Activated naive CD4-positive, alpha-beta T cell treated with anti-CD3 and anti-CD28 coated beads, Interleukin-2, amount 50 U/mL, for 24 hours (primary cell): Measurements from ENCODE around the gene SEPTIN10.
"Not testable (repeated sequence)": the region's sequence is repeated elsewhere in the genome, so short reads cannot be mapped to it uniquely, and the experiment has no call there.

Experiments
- H3K27ac Mint-ChIP-seq: one replicate; pipeline ENCODE4 v1.8.0; 2021; ENCODE audit warnings: mild to moderate bottlenecking, mixed read lengths
- H3K27me3 Mint-ChIP-seq: one replicate; pipeline ENCODE4 v1.8.0; 2021; ENCODE audit warnings: mixed read lengths
- H3K36me3 Mint-ChIP-seq: one replicate; pipeline ENCODE4 v1.8.0; 2021; ENCODE audit warnings: mixed read lengths
- H3K4me1 Mint-ChIP-seq: one replicate; pipeline ENCODE4 v1.8.0; 2021; ENCODE audit warnings: mixed read lengths
- H3K4me3 Mint-ChIP-seq: one replicate; pipeline ENCODE4 v1.8.0; 2021; ENCODE audit warnings: mild to moderate bottlenecking, mixed read lengths
- H3K9me3 Mint-ChIP-seq: one replicate; pipeline ENCODE4 v1.8.0; 2021; ENCODE audit warnings: mixed read lengths

The SEPTIN10 gene

GRCh38 chr2:109638795-109639194 lies 25.0 kb upstream of the SEPTIN10 start:
- Mint-ChIP-seq H3K36me3 (no peaks in the 10 kb centered on the region), H3K9me3 (no peaks in the 10 kb centered on the region), H3K4me1 (peaks cover 4% of the 10 kb centered on the region), H3K4me3 (no peak overlapping the region), H3K27me3 (peaks cover 2% of the 10 kb centered on the region), H3K27ac (no peak overlapping the region)

- no peaks in the 10 kb centered on the region for H3K9me3 Mint-ChIP-seq
- H3K36me3 Mint-ChIP-seq, result no peaks in the 10 kb centered on the region
- no peak overlapping the region for H3K4me3 Mint-ChIP-seq
- peaks cover 2% of the 10 kb centered on the region for H3K27me3 Mint-ChIP-seq
- H3K27ac Mint-ChIP-seq, result no peak overlapping the region
- peaks cover 4% of the 10 kb centered on the region for H3K4me1 Mint-ChIP-seq
These were observed 24.2 kb upstream of the SEPTIN10 start for GRCh38 chr2:109637749-109638570.

DNA sequence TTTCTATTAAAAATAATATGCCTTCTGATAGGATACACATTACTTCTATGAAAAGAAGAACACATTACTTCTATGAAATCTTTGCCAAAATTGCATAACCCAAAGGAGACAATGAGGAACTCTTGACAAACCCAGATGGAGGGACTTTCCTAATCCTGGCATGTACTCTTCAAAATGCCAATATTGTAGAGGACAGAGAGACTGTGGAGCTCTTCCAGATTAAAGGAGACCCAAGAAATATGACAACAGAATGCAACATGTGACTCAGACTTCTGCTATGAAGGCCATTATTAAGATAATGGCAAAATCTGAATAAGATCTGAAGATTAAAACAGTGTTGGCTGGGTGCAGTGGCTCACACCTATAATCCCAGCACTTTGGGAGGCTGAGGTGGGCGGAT lies 22.6 kb upstream of the SEPTIN10 start:
- Mint-ChIP-seq H3K27ac (no peak overlapping the region), H3K9me3 (no peaks in the 10 kb centered on the region), H3K4me1 (peaks cover 4% of the 10 kb centered on the region), H3K27me3 (peaks cover under 1% of the 10 kb centered on the region), H3K36me3 (no peaks in the 10 kb centered on the region), H3K4me3 (no peak overlapping the region)

- no peaks in the 10 kb centered on the region for H3K36me3 Mint-ChIP-seq
- no peak overlapping the region for H3K4me3 Mint-ChIP-seq
- no peaks in the 10 kb centered on the region for H3K27me3 Mint-ChIP-seq
- H3K4me1 Mint-ChIP-seq, result peaks cover 4% of the 10 kb centered on the region
- H3K27ac Mint-ChIP-seq, result no peak overlapping the region
- no peaks in the 10 kb centered on the region for H3K9me3 Mint-ChIP-seq
These were observed 21.9 kb upstream of the SEPTIN10 start for GRCh38 chr2:109635426-109636304.

DNA sequence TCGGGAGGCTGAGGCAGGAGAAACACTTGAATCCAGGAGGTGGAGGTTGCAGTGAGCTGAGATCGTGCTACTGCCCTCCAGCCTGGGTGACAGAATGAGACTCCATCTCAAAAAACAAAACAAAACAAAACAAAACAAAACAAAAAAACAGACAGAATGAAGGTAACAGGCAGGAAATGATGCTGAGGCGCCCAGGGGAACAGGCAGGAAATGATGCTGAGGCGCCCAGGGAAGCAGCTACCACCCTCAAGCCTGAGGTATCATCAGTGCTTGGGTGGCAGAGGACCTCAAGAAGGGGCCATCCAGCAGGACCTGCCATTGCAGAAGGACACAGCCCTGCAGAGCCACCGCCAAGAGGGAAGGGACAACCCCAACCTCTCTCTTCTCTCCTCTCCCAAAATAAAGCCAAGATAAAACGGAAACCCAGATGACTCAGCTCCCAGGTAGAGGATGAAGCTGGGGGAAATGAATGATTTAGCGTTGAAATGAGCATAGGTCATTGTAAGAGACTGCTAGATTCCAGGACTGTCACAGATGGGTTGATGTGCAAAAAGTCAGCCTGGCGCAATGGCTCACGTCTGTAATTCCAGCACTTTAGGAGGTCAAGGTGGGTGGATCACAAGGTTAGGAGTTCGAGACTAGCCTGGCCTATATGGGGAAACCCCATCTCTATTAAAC lies 19.7 kb upstream of the SEPTIN10 start:
- Mint-ChIP-seq H3K36me3 (no peaks in the 10 kb centered on the region), H3K27ac (no peak overlapping the region), H3K4me3 (no peak overlapping the region), H3K4me1 (peaks cover 4% of the 10 kb centered on the region), H3K27me3 (no peaks in the 10 kb centered on the region), H3K9me3 (no peaks in the 10 kb centered on the region)

- H3K27me3 Mint-ChIP-seq, result no peaks in the 10 kb centered on the region
- no peak overlapping the region for H3K4me3 Mint-ChIP-seq
- H3K36me3 Mint-ChIP-seq, result no peaks in the 10 kb centered on the region
- H3K4me1 Mint-ChIP-seq, result no peaks in the 10 kb centered on the region
- no peak overlapping the region for H3K27ac Mint-ChIP-seq
- H3K9me3 Mint-ChIP-seq, result no peaks in the 10 kb centered on the region
These were observed 18.5 kb upstream of the SEPTIN10 start for GRCh38 chr2:109632158-109632789.

DNA sequence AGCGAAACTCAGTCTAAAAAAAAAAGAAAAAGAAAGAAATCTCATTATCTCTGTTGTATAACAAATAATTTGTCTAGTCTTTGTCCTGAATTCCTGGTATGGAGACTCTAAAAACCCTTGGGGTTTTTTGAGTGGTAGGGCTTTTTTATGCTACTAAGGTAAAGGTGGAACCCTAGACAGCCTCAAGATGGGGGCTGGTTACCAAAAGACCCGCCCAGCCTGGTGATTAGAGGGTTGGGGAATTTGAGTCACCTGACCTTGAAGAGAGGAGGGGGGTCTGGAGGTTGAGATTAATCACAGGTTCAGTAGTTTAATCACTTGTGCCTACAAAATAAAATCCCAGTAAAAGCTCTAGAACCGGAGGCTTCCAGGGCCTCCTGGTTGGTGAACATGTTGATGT lies 18.0 kb upstream of the SEPTIN10 start:
- no peaks in the 10 kb centered on the region for H3K36me3 Mint-ChIP-seq
- H3K4me3 Mint-ChIP-seq, result no peak overlapping the region
- H3K4me1 Mint-ChIP-seq, result no peaks in the 10 kb centered on the region
- no peaks in the 10 kb centered on the region for H3K9me3 Mint-ChIP-seq
- H3K27me3 Mint-ChIP-seq, result no peaks in the 10 kb centered on the region
- no peak overlapping the region for H3K27ac Mint-ChIP-seq

DNA sequence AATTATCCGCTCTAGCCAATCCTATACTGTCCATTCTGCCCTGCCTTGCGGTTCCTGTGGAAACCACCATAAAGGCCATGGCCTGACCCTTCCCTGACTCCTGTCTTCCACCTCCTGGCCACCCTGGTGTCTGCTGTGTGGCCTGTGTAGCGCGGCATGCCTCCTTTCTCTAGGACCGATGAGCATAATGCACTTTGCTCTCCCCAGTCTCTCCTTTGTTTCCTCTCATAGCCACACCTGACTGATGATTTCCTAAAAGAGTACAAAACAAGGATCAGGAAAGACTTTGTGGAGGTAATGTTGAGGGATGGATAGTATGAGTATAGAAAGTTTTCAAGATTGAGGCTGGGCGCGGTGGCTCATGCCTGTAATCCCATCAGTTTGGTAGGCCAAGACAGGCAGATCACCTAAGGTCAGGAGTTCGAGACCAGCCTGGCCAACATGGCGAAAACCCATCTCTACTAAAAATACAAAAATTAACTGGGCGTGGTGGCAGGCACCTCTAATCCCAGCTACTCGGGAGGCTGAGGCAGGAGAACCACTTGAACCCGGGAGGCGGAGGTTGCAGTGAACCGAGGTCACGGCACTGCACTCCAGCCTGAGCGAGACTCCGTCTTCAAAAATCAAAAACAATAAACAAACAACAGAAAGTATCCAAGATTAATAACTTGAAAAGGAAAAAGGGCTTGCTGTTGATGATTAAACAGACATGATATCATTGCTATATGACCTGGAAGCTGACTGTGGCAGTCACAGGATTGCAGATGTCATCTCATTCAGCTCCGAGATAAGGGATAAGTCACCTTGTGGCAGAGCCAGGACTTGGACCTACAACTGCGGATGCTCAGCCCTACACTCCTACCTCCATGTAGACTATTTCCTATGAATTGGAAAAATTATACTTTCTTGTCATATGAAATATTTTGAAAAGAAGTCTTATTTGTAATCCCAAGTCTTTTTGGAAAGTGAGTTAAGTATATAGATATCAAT lies 17.0 kb upstream of the SEPTIN10 start:
- H3K4me3 Mint-ChIP-seq, result no peak overlapping the region
- H3K27ac Mint-ChIP-seq, result no peak overlapping the region
- H3K27me3 Mint-ChIP-seq, result peaks cover 3% of the 10 kb centered on the region

GRCh38 chr2:109629867-109630266 lies 16.1 kb upstream of the SEPTIN10 start:
- Mint-ChIP-seq H3K27me3 (peaks cover 3% of the 10 kb centered on the region), H3K9me3 (no peaks in the 10 kb centered on the region), H3K27ac (no peak overlapping the region), H3K36me3 (no peaks in the 10 kb centered on the region), H3K4me3 (no peak overlapping the region), H3K4me1 (no peaks in the 10 kb centered on the region)

More for the DNA sequence above, 17.0 kb upstream of the SEPTIN10 start:
- H3K4me1 Mint-ChIP-seq, result no peaks in the 10 kb centered on the region
- H3K36me3 Mint-ChIP-seq, result no peaks in the 10 kb centered on the region
- H3K9me3 Mint-ChIP-seq, result no peaks in the 10 kb centered on the region

- H3K4me1 Mint-ChIP-seq, H3K9me3 Mint-ChIP-seq, H3K4me3 Mint-ChIP-seq, H3K27me3 Mint-ChIP-seq, H3K36me3 Mint-ChIP-seq, H3K27ac Mint-ChIP-seq: not testable (repeated sequence)
These were observed 14.6 kb upstream of the SEPTIN10 start for GRCh38 chr2:109628321-109628720.

DNA sequence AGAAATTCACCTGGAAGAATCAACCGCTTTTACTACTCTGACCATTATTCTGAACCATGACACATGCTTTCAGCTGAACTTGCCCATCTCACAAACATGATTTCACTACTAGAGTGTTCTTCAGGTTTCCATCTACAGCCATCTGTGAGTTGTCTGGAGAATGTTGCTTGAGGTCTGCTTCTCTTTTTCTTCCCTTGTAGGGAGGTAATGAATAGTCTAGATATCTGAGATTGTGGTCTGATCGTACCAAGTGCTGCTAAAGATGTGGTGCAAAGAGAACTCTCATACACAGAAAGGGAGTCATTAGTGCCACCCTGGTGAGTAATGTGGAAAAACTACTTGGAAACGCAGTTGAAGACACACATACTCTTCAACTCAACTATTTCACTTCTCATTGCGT lies 10.6 kb upstream of the SEPTIN10 start:
- Mint-ChIP-seq H3K36me3 (no peaks in the 10 kb centered on the region), H3K4me1 (no peaks in the 10 kb centered on the region), H3K27ac (no peak overlapping the region), H3K27me3 (peaks cover 7% of the 10 kb centered on the region), H3K9me3 (no peaks in the 10 kb centered on the region), H3K4me3 (no peak overlapping the region)

DNA sequence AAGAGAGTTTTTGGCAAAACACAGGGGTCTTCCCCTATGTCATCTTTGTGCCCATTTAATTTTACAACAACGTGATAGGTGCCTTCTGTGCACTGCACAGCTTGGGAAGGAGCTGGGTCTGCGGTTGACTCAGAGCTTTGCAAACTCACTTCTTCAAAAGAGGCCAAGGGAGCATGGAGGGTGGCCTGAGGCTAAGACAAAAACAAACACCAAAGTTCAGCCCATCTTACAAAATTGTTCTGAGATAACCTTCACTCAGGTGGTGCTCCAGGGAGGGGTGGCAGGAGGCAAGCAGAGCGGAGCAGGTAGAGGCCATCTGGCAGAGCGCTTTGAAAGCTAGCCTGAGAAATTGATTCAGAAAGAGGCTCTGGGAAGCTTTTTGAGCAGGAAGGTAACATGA lies 10.2 kb upstream of the SEPTIN10 start:
- Mint-ChIP-seq H3K4me3 (no peak overlapping the region), H3K4me1 (no peaks in the 10 kb centered on the region), H3K36me3 (no peaks in the 10 kb centered on the region), H3K9me3 (no peaks in the 10 kb centered on the region), H3K27me3 (peaks cover 9% of the 10 kb centered on the region), H3K27ac (no peak overlapping the region)

- Mint-ChIP-seq H3K4me1 (no peaks in the 10 kb centered on the region), H3K27me3 (peaks cover 11% of the 10 kb centered on the region), H3K9me3 (no peaks in the 10 kb centered on the region), H3K36me3 (no peaks in the 10 kb centered on the region), H3K27ac (no peak overlapping the region), H3K4me3 (no peak overlapping the region)
These were observed 9.5 kb upstream of the SEPTIN10 start for GRCh38 chr2:109623297-109623696.

GRCh38 chr2:109619032-109619615 lies 5.4 kb upstream of the SEPTIN10 start:
- Mint-ChIP-seq H3K27me3 (peaks cover 28% of the 10 kb centered on the region), H3K4me1 (no peaks in the 10 kb centered on the region), H3K9me3 (no peaks in the 10 kb centered on the region), H3K36me3 (no peaks in the 10 kb centered on the region), H3K4me3 (no peak overlapping the region), H3K27ac (no peak overlapping the region)
